Stimulated activated CD4-positive, alpha-beta T cell treated with anti-CD3 and anti-CD28 coated beads, Interleukin-12 subunit alpha, Interleukin-12 subunit beta, amount 100 ng/mL, for 4 hours (primary cell): ENCODE measurements around the gene BAIAP2.
"Not testable (repeated sequence)": the region's sequence is repeated elsewhere in the genome, so short reads cannot be mapped to it uniquely, and the experiment has no call there.

ENCODE experiments used
- DNase-seq: peaks from one replicate; pipeline ENCODE4 v3.0.0-alpha.2; 2020

BAIAP2 gene

DNA sequence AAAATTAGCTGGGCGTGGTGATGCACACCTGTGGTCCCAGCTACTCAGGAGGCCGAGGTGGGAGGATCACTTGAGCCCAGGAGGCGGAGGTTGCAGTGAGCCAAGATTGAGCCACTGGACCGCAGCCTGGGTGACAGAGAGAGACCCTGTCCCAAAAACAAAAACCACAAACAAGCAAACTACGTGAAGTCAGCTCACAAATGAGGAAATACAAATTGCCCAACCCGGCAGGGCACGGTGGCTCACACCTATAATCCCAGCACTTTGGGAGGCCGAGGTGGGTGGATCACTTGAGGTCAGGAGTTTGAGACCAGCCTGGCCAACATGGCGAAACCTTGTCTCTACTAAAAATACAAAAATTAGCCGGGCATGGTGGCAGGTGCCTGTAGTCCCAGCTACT, 111.3 kb downstream of the BAIAP2 start:
- DNase-seq: not testable (repeated sequence)

DNA sequence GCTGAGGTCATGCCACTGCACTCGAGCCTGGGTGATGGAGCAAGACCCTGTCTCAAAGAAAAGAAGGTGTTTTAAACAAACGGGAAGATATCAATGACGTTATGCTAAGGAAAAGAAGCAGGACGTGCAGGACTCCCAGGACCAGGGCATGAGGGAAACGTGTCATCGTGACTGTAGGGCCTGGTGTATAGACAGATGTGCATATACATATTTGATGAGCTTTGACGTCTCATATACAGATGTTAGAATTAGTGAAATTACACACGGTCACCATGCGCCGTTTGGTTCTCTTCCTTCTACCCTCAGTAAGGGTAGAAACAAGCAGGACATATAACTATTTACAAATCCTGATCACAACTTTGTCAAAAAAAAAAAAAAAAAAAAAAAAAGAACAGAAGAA, 112.8 kb downstream of the BAIAP2 start:
- DNase-seq: no peak

DNA sequence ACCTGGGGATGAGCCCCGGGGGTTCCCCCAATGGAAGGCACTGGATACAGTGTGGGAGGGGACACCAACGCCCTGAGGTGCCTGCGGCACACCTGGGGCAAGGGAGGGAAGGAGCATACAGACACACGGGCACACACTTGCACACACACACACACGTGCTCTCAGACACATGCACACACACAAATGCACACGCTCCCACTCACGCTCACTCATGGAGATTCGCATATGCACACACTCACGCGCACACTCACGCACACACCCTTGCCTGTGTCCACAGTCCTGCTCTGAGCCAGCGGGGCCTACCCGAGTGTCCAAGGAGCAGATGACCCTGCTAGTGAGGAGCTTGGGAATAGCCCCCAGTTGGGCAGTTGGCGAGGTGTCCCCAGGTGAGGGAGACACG, 113.6 kb downstream of the BAIAP2 start:
- no peak for DNase-seq

- DNase-seq: no peak
These were observed 114.1 kb downstream of the BAIAP2 start for GRCh38 chr17:81148986-81149533.

- DNase-seq: no peak
These were observed 115.6 kb downstream of the BAIAP2 start for GRCh38 chr17:81150377-81151077.

GRCh38 chr17:81151278-81151677, 116.3 kb downstream of the BAIAP2 start:
- DNase-seq: no peak

DNA sequence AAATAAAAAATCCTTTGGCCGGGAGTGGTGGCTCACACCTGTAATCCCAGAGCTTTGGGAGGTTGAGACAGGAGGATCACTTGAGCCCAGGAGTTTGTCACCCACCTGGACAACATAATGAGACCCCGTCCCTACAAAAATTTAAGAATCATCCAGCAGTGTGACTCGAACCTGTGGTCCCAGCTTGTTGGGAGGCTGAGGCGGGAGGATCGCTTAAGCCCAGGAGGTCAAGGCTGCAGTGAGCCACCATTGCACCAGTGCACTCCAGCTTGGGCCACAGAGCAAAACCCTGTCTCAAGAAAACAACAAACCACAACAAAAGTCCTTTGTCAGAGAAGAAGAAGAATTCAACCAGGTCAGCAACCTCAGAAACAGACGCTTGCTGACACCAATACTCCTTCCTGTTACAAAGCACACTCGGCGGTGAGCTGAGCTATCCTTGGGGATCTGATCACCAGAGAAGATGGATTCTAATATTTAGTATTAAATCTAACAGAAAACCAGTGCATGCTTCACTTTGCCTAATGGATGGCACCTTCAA, 117.4 kb downstream of the BAIAP2 start:
- no peak for DNase-seq

GRCh38 chr17:81153340-81153803, 118.4 kb downstream of the BAIAP2 start:
- DNase-seq: no peak

- DNase-seq: not testable (repeated sequence)
These were observed 119.1 kb downstream of the BAIAP2 start for GRCh38 chr17:81154016-81154415.

DNA sequence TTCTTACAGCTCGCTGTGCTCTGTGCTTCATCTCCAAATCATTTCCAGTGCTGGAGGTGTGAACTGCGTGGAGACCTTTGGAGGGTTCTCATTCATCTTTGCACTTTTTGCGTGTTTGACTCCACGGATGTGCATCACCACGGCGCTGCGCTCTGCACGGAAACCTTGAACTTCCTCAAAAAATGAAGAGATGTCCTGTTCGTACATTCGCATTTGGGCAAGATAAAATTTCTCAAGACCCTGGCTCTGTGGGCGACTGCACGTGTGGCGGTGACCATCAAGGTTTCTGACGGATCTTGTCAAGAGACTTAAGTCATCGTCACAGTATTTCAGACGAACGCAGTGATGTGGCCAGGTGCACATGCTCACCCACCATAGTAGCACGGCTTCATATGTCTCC, 120.0 kb downstream of the BAIAP2 start:
- no peak for DNase-seq

DNA sequence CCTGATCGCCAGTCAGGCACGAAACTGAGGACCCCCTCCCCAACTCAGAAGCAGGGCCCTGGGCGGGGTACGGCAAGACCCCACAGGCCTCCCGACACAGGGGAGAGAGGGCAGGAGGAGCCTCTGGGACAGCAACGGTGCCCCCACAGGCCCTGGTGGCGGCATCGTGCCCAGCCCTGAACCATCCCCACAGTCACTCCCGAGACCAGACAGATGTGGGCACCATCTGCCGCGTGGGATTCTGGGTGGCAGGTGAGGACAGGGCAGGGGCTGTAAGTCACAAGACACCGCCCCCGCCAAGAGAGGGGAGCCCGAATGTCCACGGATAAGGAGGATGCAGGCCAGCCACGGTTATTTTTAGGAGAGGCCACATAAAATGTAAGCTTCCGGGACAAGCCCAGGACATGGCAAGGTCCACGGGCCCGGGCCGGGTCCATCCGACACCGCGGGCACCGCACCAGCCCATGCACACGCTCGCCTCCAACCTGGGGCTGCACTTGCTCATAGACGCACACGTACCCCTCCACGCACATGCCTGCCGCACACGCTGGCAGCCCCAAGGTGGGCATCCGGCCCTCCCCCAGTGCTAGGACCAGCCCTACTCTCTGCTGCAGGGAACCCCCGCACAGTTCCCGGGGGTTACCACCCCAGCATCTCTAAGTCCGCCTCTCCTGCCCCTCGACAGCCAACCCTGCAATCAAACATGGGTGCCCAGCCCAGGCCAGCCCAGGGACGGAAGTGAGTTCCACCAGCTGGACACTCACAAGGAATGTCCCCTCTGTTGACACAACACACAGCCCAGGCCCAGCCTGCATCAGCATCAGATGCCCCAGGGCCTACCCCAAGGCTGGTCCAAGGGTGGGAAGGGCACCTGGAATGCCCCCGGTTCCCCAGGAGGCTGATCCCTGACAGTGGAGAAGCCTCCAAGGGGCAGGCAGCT, 122.2 kb downstream of the BAIAP2 start:
- no peak for DNase-seq

- no peak for DNase-seq
These were observed 123.1 kb downstream of the BAIAP2 start for GRCh38 chr17:81157848-81158687.

- no peak for DNase-seq
These were observed 124.0 kb downstream of the BAIAP2 start for GRCh38 chr17:81158688-81159590.

DNA sequence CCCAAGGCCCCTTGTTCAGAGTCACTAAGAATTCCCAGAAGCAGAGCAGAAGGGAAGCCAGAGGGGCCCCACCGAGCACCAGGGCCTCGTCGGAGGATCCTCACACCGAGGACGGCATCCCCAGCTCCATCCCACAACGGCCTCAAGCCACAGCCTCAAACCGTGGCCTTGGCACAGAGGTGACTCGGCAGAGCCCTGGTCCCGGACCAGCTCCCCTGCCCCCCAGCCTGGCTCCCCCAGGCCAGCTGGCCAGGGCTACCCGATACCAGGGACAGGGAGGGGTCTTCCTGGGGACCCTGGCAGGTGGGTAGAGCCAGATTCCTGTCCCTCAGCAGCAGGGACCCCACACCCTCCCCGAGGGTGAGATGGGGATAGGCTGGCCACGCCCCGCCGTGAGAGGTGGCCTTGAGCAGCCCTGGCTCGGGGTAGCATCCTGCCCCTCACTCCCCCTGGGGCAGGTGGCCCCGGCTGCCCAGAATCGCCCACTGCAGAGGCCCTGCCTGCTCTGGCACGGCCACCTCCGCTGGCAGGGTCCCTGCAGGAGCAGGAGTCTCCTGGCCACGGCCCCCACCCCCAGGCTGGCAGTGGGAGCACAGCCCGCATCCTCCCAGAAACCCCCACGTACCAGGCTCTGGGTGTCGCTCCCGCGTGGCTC, 124.8 kb downstream of the BAIAP2 start:
- no peak for DNase-seq

DNA sequence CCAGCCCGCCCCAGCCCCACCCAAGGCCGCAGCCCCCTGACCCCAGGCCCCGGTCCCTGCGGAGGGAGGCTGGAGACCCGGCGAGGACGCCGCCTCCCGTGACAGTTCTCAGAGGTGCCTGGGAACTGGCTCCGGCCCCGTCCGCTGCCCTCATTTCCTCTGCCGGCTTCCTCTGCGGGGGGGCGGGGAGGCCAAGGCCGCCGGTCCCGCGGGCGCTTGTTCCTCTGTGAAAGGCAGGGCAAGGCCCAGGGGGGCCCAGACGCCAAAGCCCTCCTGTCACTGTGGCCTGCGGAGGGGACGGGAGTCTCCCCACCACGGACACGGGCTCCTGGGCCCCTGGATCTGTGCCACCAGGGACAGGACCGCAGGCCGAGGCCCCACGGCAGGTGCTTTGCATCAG, 125.4 kb downstream of the BAIAP2 start:
- no peak for DNase-seq

DNA sequence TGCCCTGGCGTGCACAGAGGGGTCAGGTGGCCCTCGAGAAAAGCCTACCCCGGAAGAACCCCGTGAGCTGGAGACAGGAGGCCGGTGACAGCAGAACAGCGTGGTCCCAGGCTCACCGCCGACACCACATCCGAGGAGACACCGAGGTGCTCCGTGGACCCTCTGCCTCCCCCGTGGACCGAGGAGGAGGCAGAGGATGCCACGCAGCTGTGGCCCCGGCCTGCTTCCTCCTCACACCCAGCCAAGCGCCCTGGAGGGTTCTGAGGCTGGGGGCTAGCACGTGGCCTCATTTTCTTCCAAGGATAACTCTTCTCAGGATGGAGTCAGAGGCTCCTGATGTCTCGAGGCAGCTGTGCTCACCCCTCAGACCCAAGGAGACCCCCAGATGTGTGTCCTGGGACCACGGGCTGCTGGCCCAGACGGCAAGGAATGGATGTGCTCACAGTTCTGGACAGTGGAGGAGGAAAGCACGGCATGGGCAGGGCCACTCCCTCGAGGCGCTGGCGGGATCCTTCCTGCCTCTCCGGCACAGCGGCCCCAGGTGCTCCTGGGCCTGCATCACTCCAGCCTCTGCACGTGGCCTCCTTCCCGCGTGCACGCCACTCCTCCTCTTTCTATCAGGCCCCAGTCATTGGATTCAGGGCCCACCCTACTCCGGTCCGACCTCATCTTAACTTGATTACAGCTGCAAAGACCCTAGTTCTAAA, 125.9 kb downstream of the BAIAP2 start:
- DNase-seq: no peak

GRCh38 chr17:81161536-81161935, 126.6 kb downstream of the BAIAP2 start:
- no peak for DNase-seq

DNA sequence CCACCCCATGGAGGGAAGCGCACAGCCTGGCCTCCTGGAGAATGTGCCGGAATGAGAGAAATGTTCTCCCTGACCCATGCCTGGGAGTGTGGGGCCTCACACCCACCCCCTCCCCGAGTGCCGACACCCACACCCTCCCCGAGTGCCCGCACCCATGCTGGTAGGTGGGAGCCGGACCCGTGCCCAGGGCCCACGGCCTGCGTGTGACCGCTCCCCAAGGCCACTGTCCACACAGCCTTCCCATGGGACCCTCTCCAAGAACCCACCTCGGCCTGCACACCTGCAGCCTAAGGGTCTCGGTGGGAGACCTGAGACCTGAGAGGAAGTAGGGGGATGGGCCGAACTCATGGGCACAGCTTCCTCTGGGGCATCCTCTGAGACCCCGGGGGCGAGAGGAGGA, 127.0 kb downstream of the BAIAP2 start:
- DNase-seq: no peak

DNA sequence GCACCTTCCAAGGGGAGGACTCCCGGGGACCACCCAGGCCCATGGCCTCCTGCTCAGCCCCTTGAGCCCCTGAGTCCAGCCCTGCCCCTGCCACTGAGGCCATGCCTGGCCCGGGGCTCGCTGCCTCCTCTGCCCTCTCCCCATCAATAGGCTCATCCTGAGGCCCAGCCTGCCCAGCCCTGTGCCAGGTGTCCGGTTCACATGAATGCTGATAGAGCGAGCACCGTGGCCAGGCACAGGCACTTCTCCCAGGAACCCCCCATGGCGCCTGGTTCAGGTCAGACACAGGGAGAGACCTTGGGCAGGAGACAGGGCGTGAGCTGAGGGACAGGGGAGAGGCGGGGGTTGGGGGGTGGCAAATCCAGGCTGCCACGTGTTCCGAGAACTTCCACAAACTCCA, 127.5 kb downstream of the BAIAP2 start:
- DNase-seq: no peak

- no peak for DNase-seq
These were observed 128.2 kb downstream of the BAIAP2 start for GRCh38 chr17:81163051-81163695.
